PC-9 (cell line): ENCODE results near the gene ARHGAP24. TPM values are rescaled to one million over a fixed set of nuclear protein-coding genes. Genes with fewer than 3 reads are reported as not detected.
"Not testable (repeated sequence)": the region's sequence is repeated elsewhere in the genome, so short reads cannot be mapped to it uniquely, and the experiment has no call there.

ENCODE experiments used
- BruUV-seq: library from RNA; stranded (reverse); fragments of 400-500 nt; replicated peaks from 2 replicates; lab custom pipeline; 2021; lab: Mats Ljungman, UMichigan
- CTCF ChIA-PET: fragments of 300-600 bp; sonication (Branson Sonifier 250); formaldehyde crosslinking; loops from one replicate; lab custom pipeline; 2022; ENCODE audit warnings: antibody characterized with exemption; lab: Charles Lee
- POLR2A ChIA-PET: fragments of 300-600 bp; sonication (Branson Sonifier 250); formaldehyde crosslinking; loops from one replicate; lab custom pipeline; 2022; ENCODE audit warnings: antibody characterized with exemption; ENCODE audit not compliant: unreplicated experiment; lab: Charles Lee
- DNase-seq, 2 experiments: peaks; one replicate each; pipeline versions ENCODE4 v3.0.0 to v3.0.0-alpha.2; 2015 to 2022; ENCODE audit warnings: mixed read lengths in 1 of 2
- H2AFZ ChIP-seq: fragments of 200-600 bp; sonication (generic); 2 replicates; pipeline ENCODE4 v1.8.1; 2017; ENCODE audit warnings: antibody characterized with exemption
- H3F3A ChIP-seq: fragments of 200-600 bp; sonication (generic); 2 replicates; pipeline ENCODE4 v1.8.1; 2017; ENCODE audit warnings: antibody characterized with exemption, mild to moderate bottlenecking, low read depth; ENCODE audit not compliant: insufficient read depth
- H3K27ac ChIP-seq: fragments of 200-600 bp; sonication (generic); 2 replicates; pipeline ENCODE4 v1.6.1; 2016; ENCODE audit warnings: mixed run types
- H3K27me3 ChIP-seq: fragments of 200-600 bp; sonication (generic); 2 replicates; pipeline ENCODE4 v1.6.1; 2016; ENCODE audit warnings: low read depth, mixed run types; ENCODE audit not compliant: insufficient read depth
- H3K36me3 ChIP-seq: fragments of 200-600 bp; sonication (generic); 2 replicates; pipeline ENCODE4 v1.6.1; 2016; ENCODE audit warnings: low read depth, mixed run types
- H3K4me1 ChIP-seq: fragments of 200-600 bp; sonication (generic); replicated peaks from 2 replicates; pipeline ENCODE4 v1.6.1; 2016; ENCODE audit warnings: mixed run types; ENCODE audit not compliant: insufficient read depth
- H3K4me2 ChIP-seq: fragments of 200-600 bp; sonication (generic); 2 replicates; pipeline ENCODE4 v1.6.1; 2017; ENCODE audit warnings: mixed run types
- H3K4me3 ChIP-seq: fragments of 200-600 bp; sonication (generic); 2 replicates; pipeline ENCODE4 v1.6.1; 2016; ENCODE audit warnings: mixed run types
- H3K79me2 ChIP-seq: fragments of 200-600 bp; sonication (generic); 2 replicates; pipeline ENCODE4 v1.6.1; 2017; ENCODE audit warnings: low read depth, mixed run types
- H3K9me2 ChIP-seq: fragments of 200-600 bp; sonication (generic); 2 replicates; pipeline ENCODE4 v1.8.1; 2017; ENCODE audit warnings: mild to moderate bottlenecking; ENCODE audit not compliant: insufficient read depth
- H3K9me3 ChIP-seq: fragments of 200-600 bp; sonication (generic); 2 replicates; pipeline ENCODE4 v1.8.1; 2016; ENCODE audit warnings: low read depth; ENCODE audit not compliant: insufficient read depth
- H4K20me1 ChIP-seq: fragments of 200-600 bp; sonication (generic); 2 replicates; pipeline ENCODE4 v1.8.1; 2017; ENCODE audit not compliant: insufficient read depth
- CTCF ChIP-seq: fragments of 200-600 bp; sonication (generic); conservative IDR thresholded peaks from 2 replicates; pipeline ENCODE4 v1.6.1; 2017; ENCODE audit warnings: mixed run types, antibody characterized with exemption, mild to moderate bottlenecking, moderate library complexity
- EZH2 ChIP-seq: fragments of 200-600 bp; sonication (generic); IDR thresholded peaks from 2 replicates; pipeline ENCODE4 v1.8.0; 2017; ENCODE audit warnings: antibody characterized with exemption, low read depth
- intact Hi-C: fragments of 100-400 bp; cut with micrococcal nuclease; formaldehyde crosslinking; loops from one replicate; pipeline ENCODE4 v1.10.0; 2022; ENCODE audit not compliant: unreplicated experiment
- total RNA-seq: library from RNA; stranded (reverse); gene quantifications from 2 replicates; pipeline ENCODE4 v1.2.3, GENCODE V29; 2021

The ARHGAP24 gene
- total RNA-seq, 1 experiment from 2014 or later = 2.2 TPM

DNA sequence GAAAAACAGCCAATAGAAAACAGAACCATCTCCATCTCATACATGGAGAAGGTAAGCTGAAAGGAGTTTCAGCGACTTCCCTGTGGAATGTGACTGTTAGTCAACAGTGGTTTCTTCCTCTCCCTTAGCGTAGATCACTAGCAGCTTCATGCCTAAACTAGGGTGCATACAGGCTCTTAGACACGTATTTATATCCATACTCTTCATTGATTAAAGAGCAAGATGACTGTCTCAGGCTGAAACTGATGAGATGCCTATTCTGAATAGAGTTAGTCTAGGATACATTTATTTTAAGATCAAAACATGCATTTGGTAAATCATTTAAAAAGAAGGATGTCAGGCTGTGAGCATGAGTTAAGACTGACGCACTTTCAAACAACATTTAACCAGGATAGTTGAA is 423.3 kb downstream of the ARHGAP24 start:
- intact Hi-C loops = no loop called here
- Histone ChIP-seq H3K79me2 (no peaks in the 10 kb centered on the region), H3K4me1 (no peaks in the 10 kb centered on the region), H3K4me3 (no peak overlapping the region), H3K9me3 (no peaks in the 10 kb centered on the region), H3F3A (no peaks in the 10 kb centered on the region), H3K36me3 (no peaks in the 10 kb centered on the region), H3K27ac (no peak overlapping the region), H3K27me3 (no peaks in the 10 kb centered on the region), H4K20me1 (no peaks in the 10 kb centered on the region), H3K4me2 (no peak overlapping the region), H3K9me2 (no peaks in the 10 kb centered on the region), H2AFZ (no peak overlapping the region)
- POLR2A ChIA-PET = no interaction called here
- CTCF ChIA-PET = no interaction called here
- no peak for DNase-seq
- BruUV-seq = no TSS peak
- no peak for TF ChIP-seq CTCF

DNA sequence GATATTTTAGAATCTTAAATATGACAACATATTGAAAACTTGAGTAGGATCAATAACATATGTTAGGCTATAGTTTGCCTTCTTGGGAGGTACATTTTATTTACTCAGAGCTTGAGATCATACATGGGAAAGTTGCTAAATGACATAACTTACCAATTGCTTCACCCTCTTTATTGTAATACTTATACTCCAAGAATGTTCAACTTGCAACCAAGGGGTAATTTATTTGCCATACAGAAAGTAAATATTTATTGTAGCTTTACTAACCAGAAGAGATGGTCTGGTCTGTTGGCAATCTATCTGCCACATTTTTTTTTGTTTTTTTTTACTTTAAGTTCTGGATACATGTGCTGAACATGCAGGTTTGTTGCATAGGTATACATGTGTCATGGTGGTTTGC is 426.6 kb downstream of the ARHGAP24 start:
- Histone ChIP-seq H3K9me2 (no peaks in the 10 kb centered on the region), H3K4me2 (no peak overlapping the region), H3K36me3 (no peaks in the 10 kb centered on the region), H3K27me3 (no peaks in the 10 kb centered on the region), H3K79me2 (no peaks in the 10 kb centered on the region), H3F3A (no peaks in the 10 kb centered on the region), H3K9me3 (no peaks in the 10 kb centered on the region), H3K4me3 (no peak overlapping the region), H3K4me1 (no peaks in the 10 kb centered on the region), H3K27ac (no peak overlapping the region), H2AFZ (no peak overlapping the region), H4K20me1 (no peaks in the 10 kb centered on the region)
- DNase-seq = peak in 1 of 2 experiments; percentile 53
- ChIA-PET POLR2A (no interaction called here), CTCF (no interaction called here)
- TF ChIP-seq CTCF (no peak), EZH2 (no peak)
- intact Hi-C loops = no loop called here
- BruUV-seq = no TSS peak

- intact Hi-C loops, H3K27me3 ChIP-seq, H3F3A ChIP-seq, H3K4me1 ChIP-seq, H3K9me2 ChIP-seq, H4K20me1 ChIP-seq, DNase-seq, H3K27ac ChIP-seq, H3K4me3 ChIP-seq, CTCF ChIA-PET, H3K79me2 ChIP-seq, H3K4me2 ChIP-seq, H3K9me3 ChIP-seq, POLR2A ChIA-PET, BruUV-seq, H3K36me3 ChIP-seq, H2AFZ ChIP-seq: not testable (repeated sequence)
These were observed 427.7 kb downstream of the ARHGAP24 start for GRCh38 chr4:85902647-85903046.

DNA sequence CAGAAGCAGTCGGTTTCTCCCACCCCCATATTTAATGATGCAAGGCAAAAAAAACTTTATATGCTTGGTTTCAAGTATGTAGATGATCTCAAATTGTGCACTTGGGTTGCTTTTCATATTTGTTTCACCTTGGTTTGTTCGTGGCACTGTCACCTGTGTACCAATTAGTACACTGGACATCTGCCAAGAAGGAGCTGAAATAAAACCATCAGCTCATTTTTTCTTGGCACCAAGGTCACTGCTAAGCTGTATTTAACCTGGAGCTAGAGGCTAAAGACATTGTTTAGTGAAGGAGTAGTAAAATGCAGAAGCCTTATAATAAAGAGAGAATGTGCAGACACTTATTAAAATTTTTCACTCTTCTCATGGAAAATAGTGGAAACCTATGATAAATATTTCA is 430.8 kb downstream of the ARHGAP24 start:
- TF ChIP-seq EZH2 (no peak), CTCF (no peak)
- ChIA-PET POLR2A (interaction anchor here (0.8 kb wide), 1 partner anchor 150 kb away, joined by 11 read pairs; no protein-coding TSS in a partner anchor), CTCF (no interaction called here)
- no TSS peak for BruUV-seq
- Histone ChIP-seq H3K4me3 (no peak overlapping the region), H3K79me2 (no peaks in the 10 kb centered on the region), H2AFZ (no peak overlapping the region), H3F3A (no peaks in the 10 kb centered on the region), H3K4me1 (no peaks in the 10 kb centered on the region), H4K20me1 (no peaks in the 10 kb centered on the region), H3K4me2 (no peak overlapping the region), H3K27ac (no peak overlapping the region), H3K9me2 (no peaks in the 10 kb centered on the region), H3K27me3 (no peaks in the 10 kb centered on the region), H3K9me3 (no peaks in the 10 kb centered on the region), H3K36me3 (no peaks in the 10 kb centered on the region)
- no peak for DNase-seq
- intact Hi-C loops = no loop called here
